ENCODE data around the gene HNRNPDL.

GRCh38 chr4:82376109-82376508 lies 54.2 kb downstream of the HNRNPDL start:
- TF ChIP-seq POLR2A (IDR thresholded peaks at IDR 0.05; ENCODE audit: insufficient read depth in 1 of 2, low read depth in 2 of 2, low read length in 2 of 2): no peak
- TF ChIP-seq HBP1 (CRISPR knock-in tag; IDR thresholded peaks at IDR 0.05; ENCODE audit: low read depth): no peak
- TF ChIP-seq, protein P1, sequence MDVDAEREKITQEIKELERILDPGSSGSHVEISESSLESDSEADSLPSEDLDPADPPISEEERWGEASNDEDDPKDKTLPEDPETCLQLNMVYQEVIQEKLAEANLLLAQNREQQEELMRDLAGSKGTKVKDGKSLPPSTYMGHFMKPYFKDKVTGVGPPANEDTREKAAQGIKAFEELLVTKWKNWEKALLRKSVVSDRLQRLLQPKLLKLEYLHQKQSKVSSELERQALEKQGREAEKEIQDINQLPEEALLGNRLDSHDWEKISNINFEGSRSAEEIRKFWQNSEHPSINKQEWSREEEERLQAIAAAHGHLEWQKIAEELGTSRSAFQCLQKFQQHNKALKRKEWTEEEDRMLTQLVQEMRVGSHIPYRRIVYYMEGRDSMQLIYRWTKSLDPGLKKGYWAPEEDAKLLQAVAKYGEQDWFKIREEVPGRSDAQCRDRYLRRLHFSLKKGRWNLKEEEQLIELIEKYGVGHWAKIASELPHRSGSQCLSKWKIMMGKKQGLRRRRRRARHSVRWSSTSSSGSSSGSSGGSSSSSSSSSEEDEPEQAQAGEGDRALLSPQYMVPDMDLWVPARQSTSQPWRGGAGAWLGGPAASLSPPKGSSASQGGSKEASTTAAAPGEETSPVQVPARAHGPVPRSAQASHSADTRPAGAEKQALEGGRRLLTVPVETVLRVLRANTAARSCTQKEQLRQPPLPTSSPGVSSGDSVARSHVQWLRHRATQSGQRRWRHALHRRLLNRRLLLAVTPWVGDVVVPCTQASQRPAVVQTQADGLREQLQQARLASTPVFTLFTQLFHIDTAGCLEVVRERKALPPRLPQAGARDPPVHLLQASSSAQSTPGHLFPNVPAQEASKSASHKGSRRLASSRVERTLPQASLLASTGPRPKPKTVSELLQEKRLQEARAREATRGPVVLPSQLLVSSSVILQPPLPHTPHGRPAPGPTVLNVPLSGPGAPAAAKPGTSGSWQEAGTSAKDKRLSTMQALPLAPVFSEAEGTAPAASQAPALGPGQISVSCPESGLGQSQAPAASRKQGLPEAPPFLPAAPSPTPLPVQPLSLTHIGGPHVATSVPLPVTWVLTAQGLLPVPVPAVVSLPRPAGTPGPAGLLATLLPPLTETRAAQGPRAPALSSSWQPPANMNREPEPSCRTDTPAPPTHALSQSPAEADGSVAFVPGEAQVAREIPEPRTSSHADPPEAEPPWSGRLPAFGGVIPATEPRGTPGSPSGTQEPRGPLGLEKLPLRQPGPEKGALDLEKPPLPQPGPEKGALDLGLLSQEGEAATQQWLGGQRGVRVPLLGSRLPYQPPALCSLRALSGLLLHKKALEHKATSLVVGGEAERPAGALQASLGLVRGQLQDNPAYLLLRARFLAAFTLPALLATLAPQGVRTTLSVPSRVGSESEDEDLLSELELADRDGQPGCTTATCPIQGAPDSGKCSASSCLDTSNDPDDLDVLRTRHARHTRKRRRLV (CRISPR knock-in tag; IDR thresholded peaks at IDR 0.05): no peak
- no peak for TF ChIP-seq TAF1 (CRISPR knock-in tag; IDR thresholded peaks at IDR 0.05)
- no peak for TF ChIP-seq ZNF253 (CRISPR knock-in tag; IDR thresholded peaks at IDR 0.05; ENCODE audit: borderline replicate concordance)
- no peak for TF ChIP-seq ZSCAN30 (CRISPR knock-in tag; IDR thresholded peaks at IDR 0.05)
- TF ChIP-seq FOXA1 (IDR thresholded peaks at IDR 0.05): no peak
- TF ChIP-seq FOXA1 (CRISPR knock-in tag; IDR thresholded peaks at IDR 0.05): no peak
- no peak for TF ChIP-seq CTCF (CRISPR knock-in tag; IDR thresholded peaks at IDR 0.05)
- TF ChIP-seq, protein P2, sequence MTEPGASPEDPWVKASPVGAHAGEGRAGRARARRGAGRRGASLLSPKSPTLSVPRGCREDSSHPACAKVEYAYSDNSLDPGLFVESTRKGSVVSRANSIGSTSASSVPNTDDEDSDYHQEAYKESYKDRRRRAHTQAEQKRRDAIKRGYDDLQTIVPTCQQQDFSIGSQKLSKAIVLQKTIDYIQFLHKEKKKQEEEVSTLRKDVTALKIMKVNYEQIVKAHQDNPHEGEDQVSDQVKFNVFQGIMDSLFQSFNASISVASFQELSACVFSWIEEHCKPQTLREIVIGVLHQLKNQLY (CRISPR knock-in tag; IDR thresholded peaks at IDR 0.05): no peak
- TF ChIP-seq NR2F1 (CRISPR knock-in tag; IDR thresholded peaks at IDR 0.05): no peak
- TF ChIP-seq SIN3A (IDR thresholded peaks at IDR 0.05; ENCODE audit: borderline replicate concordance, low read depth, low read length): no peak
